ENCODE results near the gene ADAM11.

Gene ADAM11

GRCh38 chr17:44774271-44775135, 15.7 kb downstream of the ADAM11 start:
- H3K27ac ChIP-seq = no peak overlapping the region
- no peak for DNase-seq (ENCODE audit: low read depth, low spot score)

GRCh38 chr17:44775136-44775837, 16.5 kb downstream of the ADAM11 start:
- DNase-seq (ENCODE audit: low read depth, low spot score) = peak; percentile 90
- no peak overlapping the region for H3K27ac ChIP-seq

- no peak for DNase-seq (ENCODE audit: low read depth, low spot score)
- no peak overlapping the region for H3K27ac ChIP-seq
Observed at GRCh38 chr17:44775838-44776621, 17.2 kb downstream of the ADAM11 start.

- DNase-seq (ENCODE audit: low read depth, low spot score) = no peak
- H3K27ac ChIP-seq = no peak overlapping the region
Observed at GRCh38 chr17:44776628-44777393, 18.0 kb downstream of the ADAM11 start.

- no peak for DNase-seq (ENCODE audit: low read depth, low spot score)
- no peak overlapping the region for H3K27ac ChIP-seq
Observed at GRCh38 chr17:44777394-44778348, 18.9 kb downstream of the ADAM11 start.

GRCh38 chr17:44778656-44779210, 19.9 kb downstream of the ADAM11 start:
- no peak for DNase-seq (ENCODE audit: low read depth, low spot score)
- no peak overlapping the region for H3K27ac ChIP-seq

GRCh38 chr17:44779211-44780025, 20.6 kb downstream of the ADAM11 start:
- H3K27ac ChIP-seq = no peak overlapping the region
- no peak for DNase-seq (ENCODE audit: low read depth, low spot score)

GRCh38 chr17:44780161-44780560, 21.4 kb downstream of the ADAM11 start:
- DNase-seq (ENCODE audit: low read depth, low spot score) = no peak

GRCh38 chr17:44780845-44781480, 22.2 kb downstream of the ADAM11 start:
- no peak overlapping the region for H3K27ac ChIP-seq
- no peak for DNase-seq (ENCODE audit: low read depth, low spot score)

More at GRCh38 chr17:44780161-44780560, 21.4 kb downstream of the ADAM11 start:
- no peak overlapping the region for H3K27ac ChIP-seq

GRCh38 chr17:44781551-44782325, 22.9 kb downstream of the ADAM11 start:
- DNase-seq (ENCODE audit: low read depth, low spot score) = no peak
- H3K27ac ChIP-seq = no peak overlapping the region

GRCh38 chr17:44782326-44782850, 23.6 kb downstream of the ADAM11 start:
- DNase-seq (ENCODE audit: low read depth, low spot score) = no peak
- no peak overlapping the region for H3K27ac ChIP-seq

- no peak overlapping the region for H3K27ac ChIP-seq
- no peak for DNase-seq (ENCODE audit: low read depth, low spot score)
Observed at GRCh38 chr17:44785921-44786320, 27.1 kb downstream of the ADAM11 start.

GRCh38 chr17:44786551-44787081, 27.8 kb downstream of the ADAM11 start:
- H3K27ac ChIP-seq = no peak overlapping the region
- DNase-seq (ENCODE audit: low read depth, low spot score) = no peak

- no peak overlapping the region for H3K27ac ChIP-seq
- no peak for DNase-seq (ENCODE audit: low read depth, low spot score)
Observed at GRCh38 chr17:44787271-44787940, 28.6 kb downstream of the ADAM11 start.

GRCh38 chr17:44788139-44788538, 29.4 kb downstream of the ADAM11 start:
- no peak for DNase-seq (ENCODE audit: low read depth, low spot score)
- H3K27ac ChIP-seq = no peak overlapping the region

- DNase-seq (ENCODE audit: low read depth, low spot score) = no peak
- peak overlapping the region; percentile 24 for H3K27ac ChIP-seq
Observed at GRCh38 chr17:44792276-44792675, 33.5 kb downstream of the ADAM11 start.

Measured in epithelial cell of prostate (primary cell).